ENCODE results near the gene TXN2.

TXN2 gene

GRCh38 chr22:36492109-36492508, 10.7 kb upstream of the TXN2 start:
- no peak for TF ChIP-seq CEBPB (IDR thresholded peaks at IDR 0.05)
- no peak for TF ChIP-seq USF1 (IDR thresholded peaks at IDR 0.05)
- no peak for TF ChIP-seq EP300 (IDR thresholded peaks at IDR 0.05; ENCODE audit: borderline replicate concordance)
- TF ChIP-seq MAX (IDR thresholded peaks at IDR 0.05): no peak
- no peak for TF ChIP-seq RAD21 (IDR thresholded peaks at IDR 0.05; ENCODE audit: low read depth)
- no peak for TF ChIP-seq TCF12 (IDR thresholded peaks at IDR 0.05; ENCODE audit: low read depth)
- TF ChIP-seq CREB1 (IDR thresholded peaks at IDR 0.05; ENCODE audit: low read depth): no peak
- no peak for TF ChIP-seq EGR1 (IDR thresholded peaks at IDR 0.05)
- no peak for TF ChIP-seq NFIC (IDR thresholded peaks at IDR 0.05)
- no peak for TF ChIP-seq FOXM1 (IDR thresholded peaks at IDR 0.05; ENCODE audit: borderline replicate concordance, low read depth)

GRCh38 chr22:36491155-36491554, 9.7 kb upstream of the TXN2 start:
- TF ChIP-seq TCF12 (IDR thresholded peaks at IDR 0.05; ENCODE audit: low read depth): no peak
- TF ChIP-seq ZBTB7A (IDR thresholded peaks at IDR 0.05; ENCODE audit: low read depth): no peak
- no peak for TF ChIP-seq FOXM1 (IDR thresholded peaks at IDR 0.05; ENCODE audit: borderline replicate concordance, low read depth)
- no peak for TF ChIP-seq RAD21 (IDR thresholded peaks at IDR 0.05; ENCODE audit: low read depth)
- no peak for TF ChIP-seq CREB1 (IDR thresholded peaks at IDR 0.05; ENCODE audit: low read depth)
- TF ChIP-seq EP300 (IDR thresholded peaks at IDR 0.05; ENCODE audit: borderline replicate concordance): no peak
- no peak for TF ChIP-seq TEAD4 (IDR thresholded peaks at IDR 0.05)
- TF ChIP-seq REST (IDR thresholded peaks at IDR 0.05; ENCODE audit: low read depth): no peak
- no peak for TF ChIP-seq YY1 (IDR thresholded peaks at IDR 0.05; ENCODE audit: low read depth)

- TF ChIP-seq EP300 (IDR thresholded peaks at IDR 0.05; ENCODE audit: borderline replicate concordance) (no peak), TAF1 (IDR thresholded peaks at IDR 0.05; ENCODE audit: low read depth) (no peak), RAD21 (IDR thresholded peaks at IDR 0.05; ENCODE audit: low read depth) (peak; percentile 70), EGR1 (IDR thresholded peaks at IDR 0.05) (no peak), YY1 (IDR thresholded peaks at IDR 0.05; ENCODE audit: low read depth) (no peak), FOXM1 (IDR thresholded peaks at IDR 0.05; ENCODE audit: borderline replicate concordance, low read depth) (no peak), TCF12 (IDR thresholded peaks at IDR 0.05; ENCODE audit: low read depth) (no peak)
Observed at GRCh38 chr22:36486619-36487384, 5.4 kb upstream of the TXN2 start.

- TF ChIP-seq EGR1 (IDR thresholded peaks at IDR 0.05): no peak
- no peak for TF ChIP-seq CEBPB (IDR thresholded peaks at IDR 0.05)
- no peak for TF ChIP-seq FOXM1 (IDR thresholded peaks at IDR 0.05; ENCODE audit: borderline replicate concordance, low read depth)
- TF ChIP-seq EP300 (IDR thresholded peaks at IDR 0.05; ENCODE audit: borderline replicate concordance): no peak
- TF ChIP-seq USF1 (IDR thresholded peaks at IDR 0.05): no peak
- TF ChIP-seq TAF1 (IDR thresholded peaks at IDR 0.05; ENCODE audit: low read depth): no peak
- no peak for TF ChIP-seq MAX (IDR thresholded peaks at IDR 0.05)
Observed at GRCh38 chr22:36480941-36481392, 473 bp downstream of the TXN2 start.

- TF ChIP-seq EP300 (IDR thresholded peaks at IDR 0.05; ENCODE audit: borderline replicate concordance) (no peak), MAX (IDR thresholded peaks at IDR 0.05) (no peak), NFIC (IDR thresholded peaks at IDR 0.05) (no peak)
Observed at GRCh38 chr22:36478966-36479365, 2.5 kb downstream of the TXN2 start.

- TF ChIP-seq RAD21 (IDR thresholded peaks at IDR 0.05; ENCODE audit: low read depth): no peak
- TF ChIP-seq NFIC (IDR thresholded peaks at IDR 0.05): no peak
- TF ChIP-seq TAF1 (IDR thresholded peaks at IDR 0.05; ENCODE audit: low read depth): no peak
Observed at GRCh38 chr22:36475341-36475740, 6.1 kb downstream of the TXN2 start.

GRCh38 chr22:36472689-36473088, 8.8 kb downstream of the TXN2 start:
- no peak for TF ChIP-seq YY1 (IDR thresholded peaks at IDR 0.05; ENCODE audit: low read depth)
- TF ChIP-seq FOXM1 (IDR thresholded peaks at IDR 0.05; ENCODE audit: borderline replicate concordance, low read depth): no peak
- no peak for TF ChIP-seq TCF12 (IDR thresholded peaks at IDR 0.05; ENCODE audit: low read depth)
- no peak for TF ChIP-seq TAF1 (IDR thresholded peaks at IDR 0.05; ENCODE audit: low read depth)
- no peak for TF ChIP-seq MAX (IDR thresholded peaks at IDR 0.05)
- no peak for TF ChIP-seq TEAD4 (IDR thresholded peaks at IDR 0.05)
- no peak for TF ChIP-seq CEBPB (IDR thresholded peaks at IDR 0.05)
- TF ChIP-seq CREB1 (IDR thresholded peaks at IDR 0.05; ENCODE audit: low read depth): no peak
- TF ChIP-seq USF1 (IDR thresholded peaks at IDR 0.05): no peak
- TF ChIP-seq NFIC (IDR thresholded peaks at IDR 0.05): no peak
- no peak for TF ChIP-seq RAD21 (IDR thresholded peaks at IDR 0.05; ENCODE audit: low read depth)
- TF ChIP-seq EP300 (IDR thresholded peaks at IDR 0.05; ENCODE audit: borderline replicate concordance): no peak
- TF ChIP-seq REST (IDR thresholded peaks at IDR 0.05; ENCODE audit: low read depth): no peak
- TF ChIP-seq EGR1 (IDR thresholded peaks at IDR 0.05): no peak
- TF ChIP-seq ZBTB7A (IDR thresholded peaks at IDR 0.05; ENCODE audit: low read depth): no peak

Measured in Ishikawa (cell line).